ENCODE measurements around the gene WWOX. TPM values are rescaled to one million over a fixed set of nuclear protein-coding genes. Genes with fewer than 3 reads are reported as not detected.

Gene WWOX
- total and polyA plus RNA-seq, 4 donors = 5.4 to 61.5 (median 18.4) TPM

DNA sequence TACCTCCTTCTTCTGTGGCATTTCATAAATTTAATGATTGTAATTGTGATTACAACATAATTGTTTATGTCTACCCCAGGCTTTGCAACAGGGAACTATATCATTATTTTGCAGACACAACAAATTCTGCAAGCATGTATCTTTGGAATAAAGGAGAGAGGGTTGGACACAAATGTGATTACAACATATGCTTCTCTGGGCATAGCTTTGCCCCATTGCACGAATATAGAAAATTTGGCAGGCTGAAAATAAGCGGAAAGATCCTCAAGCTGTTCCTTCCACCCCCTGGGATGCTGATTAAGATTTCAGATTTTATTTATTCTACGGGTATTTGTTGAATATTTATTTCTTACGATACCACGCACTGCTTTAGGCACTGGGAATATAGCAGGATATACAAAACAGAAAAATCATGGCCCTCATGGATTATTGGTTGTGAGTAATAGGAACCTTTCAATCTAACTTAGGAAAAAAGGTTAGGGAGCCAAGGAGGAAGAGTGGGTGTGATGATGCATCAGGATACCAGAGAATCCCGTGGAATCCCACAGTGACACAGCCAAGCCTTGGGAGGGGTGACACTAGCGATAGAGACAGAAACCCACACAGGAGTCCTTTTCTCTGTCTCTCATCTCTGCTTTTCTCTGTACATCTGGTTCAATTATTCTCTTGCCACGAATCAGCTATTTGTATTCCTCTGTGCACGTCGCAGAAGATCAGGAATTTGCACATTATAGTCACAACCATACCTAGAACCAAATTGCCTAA lies 980.4 kb downstream of the WWOX start:
- ATAC-seq (ENCODE audit: insufficient read depth, low FRiP score) (no peak), DNase-seq (no peak)
- no peaks in the 10 kb centered on the region for H3K9me3 ChIP-seq (ENCODE audit: control insufficient read depth in 4 of 4, insufficient read depth in 3 of 4, low read length in 3 of 4)
- peaks cover 0 to 14% (median 0%) of the 10 kb centered on the region in 5 donors for H3K4me1 ChIP-seq (ENCODE audit: control insufficient read depth in 5 of 5, insufficient read depth in 5 of 5, low read length in 5 of 5)
- TF ChIP-seq, protein P1, sequence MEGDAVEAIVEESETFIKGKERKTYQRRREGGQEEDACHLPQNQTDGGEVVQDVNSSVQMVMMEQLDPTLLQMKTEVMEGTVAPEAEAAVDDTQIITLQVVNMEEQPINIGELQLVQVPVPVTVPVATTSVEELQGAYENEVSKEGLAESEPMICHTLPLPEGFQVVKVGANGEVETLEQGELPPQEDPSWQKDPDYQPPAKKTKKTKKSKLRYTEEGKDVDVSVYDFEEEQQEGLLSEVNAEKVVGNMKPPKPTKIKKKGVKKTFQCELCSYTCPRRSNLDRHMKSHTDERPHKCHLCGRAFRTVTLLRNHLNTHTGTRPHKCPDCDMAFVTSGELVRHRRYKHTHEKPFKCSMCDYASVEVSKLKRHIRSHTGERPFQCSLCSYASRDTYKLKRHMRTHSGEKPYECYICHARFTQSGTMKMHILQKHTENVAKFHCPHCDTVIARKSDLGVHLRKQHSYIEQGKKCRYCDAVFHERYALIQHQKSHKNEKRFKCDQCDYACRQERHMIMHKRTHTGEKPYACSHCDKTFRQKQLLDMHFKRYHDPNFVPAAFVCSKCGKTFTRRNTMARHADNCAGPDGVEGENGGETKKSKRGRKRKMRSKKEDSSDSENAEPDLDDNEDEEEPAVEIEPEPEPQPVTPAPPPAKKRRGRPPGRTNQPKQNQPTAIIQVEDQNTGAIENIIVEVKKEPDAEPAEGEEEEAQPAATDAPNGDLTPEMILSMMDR (IDR thresholded peaks at IDR 0.05; ENCODE audit: control extremely low read depth, extremely low read depth) = no peak
- H3K36me3 ChIP-seq (ENCODE audit: control insufficient read depth in 4 of 4, insufficient read depth in 4 of 4, low read length in 4 of 4) = no peaks in the 10 kb centered on the region
- H3K4me3 ChIP-seq = no peak overlapping the region
- WGBS, 2 donors = 90 to 92% methylated on average over 10 of the region's 10 CpGs
- H3K9ac ChIP-seq (ENCODE audit: insufficient read depth in 1 of 2, low read length in 2 of 2) = no peak overlapping the region
- H3K27ac ChIP-seq (ENCODE audit: low read depth in 1 of 2, low read length in 1 of 2) = no peak overlapping the region
- no peaks in the 10 kb centered on the region for H3K27me3 ChIP-seq (ENCODE audit: control insufficient read depth in 3 of 3, insufficient read depth in 3 of 3, low read length in 2 of 3)

DNA sequence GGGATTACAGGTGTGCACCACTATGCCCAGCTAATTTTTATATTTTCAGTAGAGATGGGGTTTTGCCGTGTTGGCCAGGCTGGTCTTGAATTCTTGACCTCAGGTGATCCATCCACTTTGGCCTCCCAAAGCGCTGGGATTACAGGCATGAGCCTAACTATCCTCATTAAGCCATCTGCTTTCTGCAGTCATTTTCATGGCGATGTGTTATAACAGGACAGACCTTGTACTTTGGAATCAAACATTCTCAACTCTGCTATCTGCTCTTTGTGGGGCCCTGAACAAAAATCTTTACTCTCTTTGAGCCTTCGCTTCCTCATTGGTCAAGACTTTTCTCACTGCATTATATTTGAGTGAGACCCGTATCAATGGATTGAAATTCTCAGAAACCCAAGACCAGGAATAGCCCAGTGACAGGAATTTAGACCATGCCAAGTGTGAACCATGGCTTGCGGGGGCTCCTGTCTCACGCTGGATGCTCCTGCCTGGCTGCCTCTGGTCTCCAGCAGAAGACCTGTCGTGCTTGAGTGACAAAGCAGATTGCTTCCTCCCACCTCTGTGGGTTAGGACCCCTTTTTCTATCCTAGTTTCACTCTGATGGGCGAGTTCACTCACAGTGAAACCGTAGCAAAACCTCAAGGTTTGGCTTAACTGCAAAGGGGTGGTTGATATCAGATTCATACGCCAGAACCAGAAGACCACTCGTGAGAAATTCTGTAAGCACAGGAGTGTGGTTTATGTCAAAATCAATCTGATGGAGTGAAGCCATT lies 982.0 kb downstream of the WWOX start:
- 92 to 94% methylated on average over 12 of the region's 12 CpGs for whole genome bisulfite sequencing, 2 donors
- no peaks in the 10 kb centered on the region for H3K27me3 ChIP-seq (ENCODE audit: control insufficient read depth in 3 of 3, insufficient read depth in 3 of 3, low read length in 2 of 3)
- H3K4me1 ChIP-seq (ENCODE audit: control insufficient read depth in 5 of 5, insufficient read depth in 5 of 5, low read length in 5 of 5) = peaks cover 0 to 6% (median 0%) of the 10 kb centered on the region in 5 donors
- DNase-seq (no peak), ATAC-seq (ENCODE audit: insufficient read depth, low FRiP score) (no peak)
- no peak overlapping the region for H3K9ac ChIP-seq (ENCODE audit: insufficient read depth in 1 of 2, low read length in 2 of 2)
- no peak overlapping the region for H3K4me3 ChIP-seq
- no peaks in the 10 kb centered on the region for H3K9me3 ChIP-seq (ENCODE audit: control insufficient read depth in 4 of 4, insufficient read depth in 3 of 4, low read length in 3 of 4)
- H3K36me3 ChIP-seq (ENCODE audit: control insufficient read depth in 4 of 4, insufficient read depth in 4 of 4, low read length in 4 of 4) = no peaks in the 10 kb centered on the region
- H3K27ac ChIP-seq (ENCODE audit: low read depth in 1 of 2, low read length in 1 of 2) = no peak overlapping the region
- TF ChIP-seq, protein P1 (IDR thresholded peaks at IDR 0.05; ENCODE audit: control extremely low read depth, extremely low read depth) = no peak

- no peak for ATAC-seq (ENCODE audit: insufficient read depth, low FRiP score)
- Histone ChIP-seq H3K4me1 (ENCODE audit: control insufficient read depth in 5 of 5, insufficient read depth in 5 of 5, low read length in 5 of 5) (peaks cover 0 to 6% (median 0%) of the 10 kb centered on the region in 5 donors), H3K27me3 (ENCODE audit: control insufficient read depth in 3 of 3, insufficient read depth in 3 of 3, low read length in 2 of 3) (no peaks in the 10 kb centered on the region), H3K9me3 (ENCODE audit: control insufficient read depth in 4 of 4, insufficient read depth in 3 of 4, low read length in 3 of 4) (no peaks in the 10 kb centered on the region), H3K4me3 (no peak overlapping the region), H3K36me3 (ENCODE audit: control insufficient read depth in 4 of 4, insufficient read depth in 4 of 4, low read length in 4 of 4) (no peaks in the 10 kb centered on the region), H3K27ac (ENCODE audit: low read depth in 1 of 2, low read length in 1 of 2) (no peak overlapping the region), H3K9ac (ENCODE audit: insufficient read depth in 1 of 2, low read length in 2 of 2) (no peak overlapping the region)
- WGBS, 2 donors = 88 to 90% methylated on average over 3 of the region's 3 CpGs
- TF ChIP-seq, protein P1 (IDR thresholded peaks at IDR 0.05; ENCODE audit: control extremely low read depth, extremely low read depth) = no peak
- DNase-seq = no peak
Observed at GRCh38 chr16:79082970-79083369, 983.5 kb downstream of the WWOX start.
